HG02759 (cell line): ENCODE measurements around the gene NUPR1.
"Not testable (repeated sequence)": the region's sequence is repeated elsewhere in the genome, so short reads cannot be mapped to it uniquely, and the experiment has no call there.

Experiments
- ATAC-seq: cut with Tn5 transposase; IDR thresholded peaks from one replicate; pipeline ENCODE4 v1.9.1; 2021; ENCODE audit warnings: mild to moderate bottlenecking, moderate library complexity; ENCODE audit not compliant: unreplicated experiment

NUPR1 gene

GRCh38 chr16:28538733-28539596 lies at the start of gene NUPR1:
Gene NUPR1, minus strand, starts transcription at chr16:28538974. Its CDS starts 67 bp downstream, at chr16:28538907.
- ATAC-seq: no peak

- ATAC-seq: no peak
Observed at GRCh38 chr16:28587386-28587785, 48.6 kb upstream of the NUPR1 start.

- ATAC-seq: no peak
Observed at GRCh38 chr16:28586466-28586865, 47.7 kb upstream of the NUPR1 start.

- no peak for ATAC-seq
Observed at GRCh38 chr16:28585674-28586073, 46.9 kb upstream of the NUPR1 start.

GRCh38 chr16:28580726-28581315 lies 42.0 kb upstream of the NUPR1 start:
- ATAC-seq: no peak

- ATAC-seq: no peak
Observed at GRCh38 chr16:28575446-28576109, 36.8 kb upstream of the NUPR1 start.

- ATAC-seq: no peak
Observed at GRCh38 chr16:28574925-28575324, 36.2 kb upstream of the NUPR1 start.

- no peak for ATAC-seq
Observed at GRCh38 chr16:28573738-28574718, 35.3 kb upstream of the NUPR1 start.

- ATAC-seq: no peak
Observed at GRCh38 chr16:28572696-28573510, 34.1 kb upstream of the NUPR1 start.

GRCh38 chr16:28569968-28570752 lies 31.4 kb upstream of the NUPR1 start:
- ATAC-seq: no peak

- ATAC-seq: no peak
Observed at GRCh38 chr16:28569021-28569420, 30.2 kb upstream of the NUPR1 start.

- ATAC-seq: no peak
Observed at GRCh38 chr16:28567292-28567691, 28.5 kb upstream of the NUPR1 start.

GRCh38 chr16:28566233-28566925 lies 27.6 kb upstream of the NUPR1 start:
- not testable (repeated sequence) for ATAC-seq

GRCh38 chr16:28563218-28563617 lies 24.4 kb upstream of the NUPR1 start:
- no peak for ATAC-seq

GRCh38 chr16:28562199-28562598 lies 23.4 kb upstream of the NUPR1 start:
- ATAC-seq: no peak

- no peak for ATAC-seq
Observed at GRCh38 chr16:28561557-28562187, 22.9 kb upstream of the NUPR1 start.

GRCh38 chr16:28558456-28558855 lies 19.7 kb upstream of the NUPR1 start:
- no peak for ATAC-seq

- no peak for ATAC-seq
Observed at GRCh38 chr16:28556914-28557320, 18.1 kb upstream of the NUPR1 start.
